ENCODE results near the gene PIGZ. TPM values are rescaled to one million over a fixed set of nuclear protein-coding genes. Genes with fewer than 3 reads are reported as not detected.

PIGZ gene
- total RNA-seq, 1 donor from 2014 or later: not detected

- Histone ChIP-seq H4K20me1 (ENCODE audit: low read depth) (no peaks in the 10 kb centered on the region), H3K9me3 (ENCODE audit: low read depth) (no peaks in the 10 kb centered on the region), H3K79me2 (ENCODE audit: low read depth) (no peaks in the 10 kb centered on the region), H3K9ac (no peak overlapping the region), H3K27me3 (no peaks in the 10 kb centered on the region), H3K36me3 (no peaks in the 10 kb centered on the region), H3K4me2 (no peak overlapping the region), H3K27ac (no peak overlapping the region), H3K4me3 (no peak overlapping the region), H2AFZ (replicated peaks) (no peak overlapping the region), H3F3A (ENCODE audit: low read depth) (peaks cover 2% of the 10 kb centered on the region), H3K4me1 (no peaks in the 10 kb centered on the region)
- DNase-seq (ENCODE audit: low spot score): no peak
- no peak for TF ChIP-seq EZH2phosphoT487 (IDR thresholded peaks at IDR 0.05)
- no peak overlapping the region for H3K27ac Mint-ChIP-seq
- H3K4me1 Mint-ChIP-seq: no peaks in the 10 kb centered on the region
- no peaks in the 10 kb centered on the region for H3K9me3 Mint-ChIP-seq
- peaks cover 2% of the 10 kb centered on the region for H3K27me3 Mint-ChIP-seq (ENCODE audit: insufficient read depth, low read depth)
- peaks cover 27% of the 10 kb centered on the region for H3K36me3 Mint-ChIP-seq
- H3K4me3 Mint-ChIP-seq: no peak overlapping the region
These were observed 52.4 kb downstream of the PIGZ start for GRCh38 chr3:196916221-196916620.

GRCh38 chr3:196915375-196915774 is 53.3 kb downstream of the PIGZ start:
- no peak overlapping the region for H3K9ac ChIP-seq
- no peaks in the 10 kb centered on the region for H3K27me3 ChIP-seq
- H3F3A ChIP-seq (ENCODE audit: low read depth): peaks cover 2% of the 10 kb centered on the region
- H3K27ac ChIP-seq: no peak overlapping the region
- no peaks in the 10 kb centered on the region for H3K36me3 ChIP-seq
- H2AFZ ChIP-seq (replicated peaks): no peak overlapping the region
- H3K4me1 ChIP-seq: no peaks in the 10 kb centered on the region
- no peak overlapping the region for H3K4me2 ChIP-seq
- no peaks in the 10 kb centered on the region for H3K9me3 ChIP-seq (ENCODE audit: low read depth)
- TF ChIP-seq EZH2phosphoT487 (IDR thresholded peaks at IDR 0.05) (no peak), CTCF (IDR thresholded peaks at IDR 0.05) (no peak), EZH2 (IDR thresholded peaks at IDR 0.05) (no peak)
- H3K4me3 ChIP-seq: no peak overlapping the region
- no peak for DNase-seq (ENCODE audit: low spot score)
- Mint-ChIP-seq H3K4me3 (no peak overlapping the region), H3K4me1 (no peaks in the 10 kb centered on the region), H3K36me3 (peaks cover 27% of the 10 kb centered on the region), H3K9me3 (no peaks in the 10 kb centered on the region), H3K27ac (no peak overlapping the region), H3K27me3 (ENCODE audit: insufficient read depth, low read depth) (peaks cover 2% of the 10 kb centered on the region)
- H4K20me1 ChIP-seq (ENCODE audit: low read depth): no peaks in the 10 kb centered on the region
- no peaks in the 10 kb centered on the region for H3K79me2 ChIP-seq (ENCODE audit: low read depth)

- Histone ChIP-seq H3K9me3 (ENCODE audit: low read depth) (no peaks in the 10 kb centered on the region), H3K9ac (no peak overlapping the region), H3K4me1 (no peaks in the 10 kb centered on the region), H3K36me3 (no peaks in the 10 kb centered on the region), H3K27me3 (no peaks in the 10 kb centered on the region), H4K20me1 (ENCODE audit: low read depth) (no peaks in the 10 kb centered on the region), H2AFZ (replicated peaks) (no peak overlapping the region), H3K27ac (no peak overlapping the region), H3F3A (ENCODE audit: low read depth) (peaks cover 2% of the 10 kb centered on the region), H3K79me2 (ENCODE audit: low read depth) (no peaks in the 10 kb centered on the region), H3K4me2 (no peak overlapping the region), H3K4me3 (no peak overlapping the region)
- no peak for DNase-seq (ENCODE audit: low spot score)
- TF ChIP-seq EZH2 (IDR thresholded peaks at IDR 0.05) (no peak), CTCF (IDR thresholded peaks at IDR 0.05) (no peak), EZH2phosphoT487 (IDR thresholded peaks at IDR 0.05) (no peak)
- H3K4me1 Mint-ChIP-seq: no peaks in the 10 kb centered on the region
- no peaks in the 10 kb centered on the region for H3K9me3 Mint-ChIP-seq
- H3K36me3 Mint-ChIP-seq: peaks cover 30% of the 10 kb centered on the region
- no peak overlapping the region for H3K27ac Mint-ChIP-seq
- H3K4me3 Mint-ChIP-seq: no peak overlapping the region
- H3K27me3 Mint-ChIP-seq (ENCODE audit: insufficient read depth, low read depth): peaks cover 2% of the 10 kb centered on the region
These were observed 53.8 kb downstream of the PIGZ start for GRCh38 chr3:196914866-196915265.

GRCh38 chr3:196903740-196904139 is 64.9 kb downstream of the PIGZ start:
- no peak overlapping the region for H3K9ac ChIP-seq
- no peak overlapping the region for H2AFZ ChIP-seq (replicated peaks)
- no peak overlapping the region for H3K27ac ChIP-seq
- no peaks in the 10 kb centered on the region for H3K4me1 ChIP-seq
- no peak for DNase-seq (ENCODE audit: low spot score)
- no peaks in the 10 kb centered on the region for H3K27me3 Mint-ChIP-seq (ENCODE audit: insufficient read depth, low read depth)
- peaks cover 23% of the 10 kb centered on the region for H3K36me3 Mint-ChIP-seq
- no peak overlapping the region for H3K4me3 Mint-ChIP-seq
- H3K27ac Mint-ChIP-seq: no peak overlapping the region
- no peaks in the 10 kb centered on the region for H3K79me2 ChIP-seq (ENCODE audit: low read depth)
- TF ChIP-seq EZH2phosphoT487 (IDR thresholded peaks at IDR 0.05): no peak
- no peak for TF ChIP-seq CTCF (IDR thresholded peaks at IDR 0.05)
- TF ChIP-seq EZH2 (IDR thresholded peaks at IDR 0.05): no peak
- no peaks in the 10 kb centered on the region for H3K9me3 ChIP-seq (ENCODE audit: low read depth)
- H3K36me3 ChIP-seq: peaks cover 16% of the 10 kb centered on the region
- no peaks in the 10 kb centered on the region for H4K20me1 ChIP-seq (ENCODE audit: low read depth)
- H3K4me3 ChIP-seq: no peak overlapping the region
- no peaks in the 10 kb centered on the region for H3F3A ChIP-seq (ENCODE audit: low read depth)
- H3K9me3 Mint-ChIP-seq: no peaks in the 10 kb centered on the region
- H3K27me3 ChIP-seq: no peaks in the 10 kb centered on the region
- H3K4me2 ChIP-seq: no peak overlapping the region
- H3K4me1 Mint-ChIP-seq: no peaks in the 10 kb centered on the region
